ENCODE results near the gene CDCA8.

The CDCA8 gene

GRCh38 chr1:37701051-37701450, 8.7 kb downstream of the CDCA8 start:
- H3K4me3 ChIP-seq (ENCODE audit: low read depth, low read length), result no peak overlapping the region
- no peak for TF ChIP-seq CTCF (IDR thresholded peaks at IDR 0.05; ENCODE audit: low read depth, low read length)

- no peak for TF ChIP-seq CTCF (IDR thresholded peaks at IDR 0.05; ENCODE audit: low read depth, low read length)
Measured at GRCh38 chr1:37703061-37703460, 10.7 kb downstream of the CDCA8 start.

GRCh38 chr1:37704966-37705365, 12.7 kb downstream of the CDCA8 start:
- H3K4me3 ChIP-seq (ENCODE audit: low read depth, low read length), result no peak overlapping the region
- TF ChIP-seq CTCF (IDR thresholded peaks at IDR 0.05; ENCODE audit: low read depth, low read length), result no peak

More at GRCh38 chr1:37703061-37703460, 10.7 kb downstream of the CDCA8 start:
- H3K4me3 ChIP-seq (ENCODE audit: low read depth, low read length), result no peak overlapping the region

GRCh38 chr1:37705399-37705798, 13.1 kb downstream of the CDCA8 start:
- no peak for TF ChIP-seq CTCF (IDR thresholded peaks at IDR 0.05; ENCODE audit: low read depth, low read length)
- H3K4me3 ChIP-seq (ENCODE audit: low read depth, low read length), result no peak overlapping the region

GRCh38 chr1:37708471-37708870, 16.2 kb downstream of the CDCA8 start:
- H3K4me3 ChIP-seq (ENCODE audit: low read depth, low read length), result no peak overlapping the region
- TF ChIP-seq CTCF (IDR thresholded peaks at IDR 0.05; ENCODE audit: low read depth, low read length), result no peak

GRCh38 chr1:37714226-37714625, 21.9 kb downstream of the CDCA8 start:
- H3K4me3 ChIP-seq (ENCODE audit: low read depth, low read length), result no peak overlapping the region
- TF ChIP-seq CTCF (IDR thresholded peaks at IDR 0.05; ENCODE audit: low read depth, low read length), result no peak

GRCh38 chr1:37714689-37715088, 22.4 kb downstream of the CDCA8 start:
- TF ChIP-seq CTCF (IDR thresholded peaks at IDR 0.05; ENCODE audit: low read depth, low read length), result no peak
- no peak overlapping the region for H3K4me3 ChIP-seq (ENCODE audit: low read depth, low read length)
